ENCODE measurements around the gene BCL10. TPM values are rescaled to one million over a fixed set of nuclear protein-coding genes. Genes with fewer than 3 reads are reported as not detected.
A peak's percentile ranks its signal among the peaks of the same experiment; 100 is the strongest.

BCL10 gene
- total and polyA plus RNA-seq, 2 of the 8 experiments (the other 6 are each of a cell fraction or from before 2014, with no cell fraction given), result 7.4 to 29.6 TPM

- Histone ChIP-seq H3K79me2 (ENCODE audit: control insufficient read depth in 1 of 2, insufficient read depth in 2 of 2, low read length in 2 of 2) (peaks cover 9 to 46% of the 10 kb centered on the region in 2 experiments), H3K9ac (replicated peaks in 1 of 4; ENCODE audit: extremely low read depth in 1 of 4, low read depth in 3 of 4, low read length in 3 of 4) (peak overlapping the region in 1 of 4 experiments; percentile 88; a peak in 4 of 7 replicates)
- TF ChIP-seq CBX5 (IDR thresholded peaks at IDR 0.05; ENCODE audit: low read depth, low read length), result no peak
- TF ChIP-seq SP4 (IDR thresholded peaks at IDR 0.05; ENCODE audit: low read length), result no peak
These were observed 1.4 kb downstream of the BCL10 start for GRCh38 chr1:85274969-85275453.

More at GRCh38 chr1:85274969-85275453, 1.4 kb downstream of the BCL10 start:
- no peak overlapping the region for H4K91ac ChIP-seq (replicated peaks; ENCODE audit: insufficient read length, low read length)
- no peak overlapping the region for H3K14ac ChIP-seq (ENCODE audit: insufficient read length)
- H3K23ac ChIP-seq (ENCODE audit: insufficient read length), result no peak overlapping the region
- WGBS, 2 experiments (ENCODE audit: extremely low coverage in 1 of 2, insufficient coverage in 1 of 2, insufficient read length in 1 of 2, insufficient replicate concordance in 2 of 2, low coverage in 1 of 2, low lambda C conversion rate in 2 of 2, missing lambda C conversion rate in 1 of 2), result 91% methylated on average over 1 of the region's 1 CpG; no CpG with 5 or more reads in 1 of the 2 experiments
- ChIA-PET POLR2A (ENCODE audit: partially characterized antibody) (interaction anchor here (0.7 to 2.1 kb wide), 3 partner anchors 11 to 226 kb away, joined by 3 to 11 read pairs (median 4); partner anchors contain the start of gene C1orf52), CTCF (ENCODE audit: partially characterized antibody) (interaction anchor here (3.0 to 9.5 kb wide), 2 partner anchors 14 to 20 kb away, joined by 11 to 65 read pairs; partner anchors contain the start of gene C1orf52)
- H3K18ac ChIP-seq (ENCODE audit: extremely low read depth, low read length), result no peak overlapping the region
- H4K8ac ChIP-seq (ENCODE audit: extremely low read depth, insufficient read depth, low read length), result no peak overlapping the region
- DNase-seq (ENCODE audit: low read depth in 1 of 2, low spot score in 2 of 2), result no peak
- no peak overlapping the region for H3K4ac ChIP-seq (replicated peaks; ENCODE audit: insufficient read length, low read depth, low read length)
- peaks cover 0 to 6% (median 0%) of the 10 kb centered on the region in 4 experiments; a peak in 1 of 7 replicates for H3K4me1 ChIP-seq (replicated peaks in 1 of 4; ENCODE audit: control insufficient read depth in 3 of 4, insufficient read depth in 4 of 4, low read length in 3 of 4)
- H2AK5ac ChIP-seq (ENCODE audit: low read depth, low read length), result no peak overlapping the region
- peak overlapping the region; percentile 66 to 86 for H3K4me2 ChIP-seq (ENCODE audit: insufficient read depth in 1 of 2, low read depth in 2 of 2, low read length in 2 of 2)
- no peak overlapping the region for H3K56ac ChIP-seq (replicated peaks; ENCODE audit: insufficient read length, low read depth, low read length)
- peak overlapping the region; percentile 84; the same call in 1 of the 2 replicates for H3K27ac ChIP-seq (ENCODE audit: low read depth, low read length)
- no peak overlapping the region for H2AFZ ChIP-seq (ENCODE audit: low read length)
- H3K79me1 ChIP-seq (ENCODE audit: low read depth, low read length), result 0 out of 2 replicates have a peak, but pooled peaks cover 2% of the 10 kb centered on the region
- no peak for FAIRE-seq
- H2BK120ac ChIP-seq (replicated peaks; ENCODE audit: low read depth, low read length), result no peak overlapping the region
- H4K20me1 ChIP-seq (replicated peaks in 1 of 2; ENCODE audit: control insufficient read depth in 1 of 2, insufficient read depth in 2 of 2, low read length in 2 of 2), result peaks cover 2% of the 10 kb centered on the region in 2 experiments
- no peak overlapping the region for H2BK20ac ChIP-seq (ENCODE audit: low read length)
- H3K9me3 ChIP-seq (ENCODE audit: insufficient read depth in 2 of 2, low read depth in 1 of 2, low read length in 1 of 2), result no peaks in the 10 kb centered on the region
- H2BK15ac ChIP-seq (ENCODE audit: low read length), result no peak overlapping the region
- H3K36me3 ChIP-seq (ENCODE audit: control insufficient read depth in 2 of 4, insufficient read depth in 4 of 4, low read length in 3 of 4), result peaks cover 0 to 13% (median 5%) of the 10 kb centered on the region in 4 experiments; a peak in 5 of 8 replicates
- peaks cover 7% of the 10 kb centered on the region for H3K23me2 ChIP-seq (ENCODE audit: low read depth, low read length)
- no peak overlapping the region for H4K5ac ChIP-seq (ENCODE audit: insufficient read length, low read depth, low read length)
- H2BK5ac ChIP-seq (ENCODE audit: low read depth, low read length), result no peak overlapping the region
- no peak overlapping the region for H2BK12ac ChIP-seq (ENCODE audit: low read depth, low read length)
- H3K27me3 ChIP-seq (replicated peaks in 1 of 4; ENCODE audit: control insufficient read depth in 3 of 4, extremely low read depth in 1 of 4, insufficient read depth in 3 of 4, low read length in 3 of 4), result no peaks in the 10 kb centered on the region
- peak overlapping the region; percentile 81 to 99 (median 91); a peak in 6 of 8 replicates for H3K4me3 ChIP-seq (ENCODE audit: extremely low read depth in 1 of 4, insufficient read depth in 2 of 4, low read depth in 3 of 4, low read length in 4 of 4)

Measured in H1 (cell line).